K562 (cell line): ENCODE data around the gene VARS1. TPM values are rescaled to one million over a fixed set of nuclear protein-coding genes. Genes with fewer than 3 reads are reported as not detected.

ENCODE experiments used
- ARNT ChIP-seq, 2 experiments: fragments of 450-650 bp; IDR thresholded peaks; 2 replicates each; pipeline ENCODE4 v1.6.1; 2016; ENCODE audit warnings: mild to moderate bottlenecking in 1 of 2
- ATF6 ChIP-seq: sonication (generic); formaldehyde crosslinking; IDR thresholded peaks from 2 replicates; pipeline ENCODE4 v1.4.0; 2020; ENCODE audit warnings: mild to moderate bottlenecking, missing genetic modification reagents
- BCOR ChIP-seq: fragments of 450-650 bp; IDR thresholded peaks from 2 replicates; pipeline ENCODE4 v1.6.1; 2016
- DMBX1 ChIP-seq: fragments of 250-450 bp; sonication (Bioruptor Pico); IDR thresholded peaks from 2 replicates; pipeline ENCODE4 v1.8.0; 2022; ENCODE audit warnings: inconsistent platforms, mild to moderate bottlenecking, moderate library complexity, borderline replicate concordance
- ETS1 ChIP-seq: conservative IDR thresholded peaks from 2 replicates; pipeline ENCODE4 v1.6.1; 2011; ENCODE audit warnings: low read depth, mild to moderate bottlenecking, low read length; ENCODE audit not compliant: control insufficient read depth
- EWSR1 ChIP-seq: fragments of 450-650 bp; IDR thresholded peaks from 2 replicates; pipeline ENCODE4 v1.6.1; 2018; ENCODE audit warnings: borderline replicate concordance, mild to moderate bottlenecking, low read depth, moderate library complexity; ENCODE audit not compliant: partially characterized antibody
- HES1 ChIP-seq: fragments of 450-650 bp; IDR thresholded peaks from 2 replicates; pipeline ENCODE4 v1.6.1; 2016; ENCODE audit warnings: low read depth, mild to moderate bottlenecking, moderate library complexity
- MBD2 ChIP-seq: sonication (generic); IDR thresholded peaks from 2 replicates; pipeline ENCODE4 v1.6.1; 2016; ENCODE audit warnings: low read depth, borderline replicate concordance
- NR2C1 ChIP-seq, 2 experiments: fragments of 450-650 bp; IDR thresholded peaks; 2 replicates each; pipeline ENCODE4 v1.6.1; 2017; ENCODE audit warnings: mild to moderate bottlenecking in 2 of 2, antibody characterized with exemption in 1 of 2, inconsistent platforms in 1 of 2, missing compliant biosample characterization in 1 of 2, missing genetic modification characterization in 1 of 2
- RBBP5 ChIP-seq: fragments of 200-600 bp; sonication (generic); IDR thresholded peaks from 2 replicates; pipeline ENCODE4 v1.6.1; 2012; ENCODE audit warnings: borderline replicate concordance, mild to moderate bottlenecking, low read length, control low read depth, inconsistent platforms; ENCODE audit not compliant: insufficient read depth, poor library complexity, severe bottlenecking
- STAG1 ChIP-seq: sonication (generic); formaldehyde crosslinking; IDR thresholded peaks from 2 replicates; pipeline ENCODE4 v1.5.0; 2020; ENCODE audit warnings: missing genetic modification reagents, borderline replicate concordance
- TEAD4 ChIP-seq, 2 experiments: sonication (generic) in 1 of 2; formaldehyde crosslinking in 1 of 2; IDR thresholded peaks; 2 replicates each; pipeline versions ENCODE4 v1.6.1 to v1.8.0; 2012 to 2022; ENCODE audit warnings: borderline replicate concordance in 1 of 2, inconsistent platforms in 1 of 2, low read length in 1 of 2, mild to moderate bottlenecking in 1 of 2, missing genetic modification reagents in 1 of 2
- ZSCAN29 ChIP-seq: fragments of 450-650 bp; IDR thresholded peaks from 2 replicates; pipeline ENCODE4 v1.6.1; 2017
- polyA plus RNA-seq, 8 experiments: library from polyadenylated mRNA; depleted of rRNA in 4 of 8; stranded (reverse) in 5 of 8; unstranded in 3 of 8; fragments of >200 nt; fragmentation: Nextera tagmentation in 2 of 8; fragmentation: Illumina TruSeq in 1 of 8; extraction: Ambion mirVana in 2 of 8; extraction: Trizol in 1 of 8; gene quantifications; 2 replicates each; pipeline versions ENCODE4 v1.2.1 to v1.2.3, GENCODE V29; 2011 to 2014; ENCODE audit warnings: inconsistent platforms in 1 of 8, missing spikeins in 1 of 8
- total RNA-seq, 7 experiments: library from RNA; depleted of rRNA in 6 of 7; stranded (reverse); fragments of >200 nt in 6 of 7; fragmentation: Illumina TruSeq in 2 of 7; extraction: Trizol in 2 of 7; gene quantifications; 2 replicates each; pipeline versions ENCODE4 v1.2.1 to v1.2.3, GENCODE V29; 2011 to 2021; ENCODE audit warnings: low replicate concordance in 1 of 7
- TF ChIP-seq, protein P1 (sequence below), 2 experiments: fragments of 450-650 bp in 1 of 2; IDR thresholded peaks; 2 replicates each; pipeline ENCODE4 v1.6.1; 2011 to 2017; ENCODE audit warnings: low read depth in 2 of 2, antibody characterized with exemption in 1 of 2, borderline replicate concordance in 1 of 2, low read length in 1 of 2, mild to moderate bottlenecking in 1 of 2, mixed read lengths in 1 of 2; ENCODE audit not compliant: control insufficient read depth in 1 of 2

Gene VARS1
- total and polyA plus RNA-seq, 9 of the 15 experiments (the other 6 are each of a cell fraction or from before 2014, with no cell fraction given), result 2.9 to 488 (median 130) TPM

GRCh38 chr6:31826793-31827285, 31.3 kb upstream of the VARS1 start (continued):
- TF ChIP-seq TEAD4 (IDR thresholded peaks at IDR 0.05; ENCODE audit: low read length), result no peak; the same call in 1 of the 2 replicates
- TF ChIP-seq TEAD4 (CRISPR knock-in tag; IDR thresholded peaks at IDR 0.05; ENCODE audit: borderline replicate concordance), result no peak
- TF ChIP-seq EWSR1, result no peak
- peak; percentile 16; the same call in 1 of the 2 replicates for TF ChIP-seq ZSCAN29
- TF ChIP-seq, protein P1, sequence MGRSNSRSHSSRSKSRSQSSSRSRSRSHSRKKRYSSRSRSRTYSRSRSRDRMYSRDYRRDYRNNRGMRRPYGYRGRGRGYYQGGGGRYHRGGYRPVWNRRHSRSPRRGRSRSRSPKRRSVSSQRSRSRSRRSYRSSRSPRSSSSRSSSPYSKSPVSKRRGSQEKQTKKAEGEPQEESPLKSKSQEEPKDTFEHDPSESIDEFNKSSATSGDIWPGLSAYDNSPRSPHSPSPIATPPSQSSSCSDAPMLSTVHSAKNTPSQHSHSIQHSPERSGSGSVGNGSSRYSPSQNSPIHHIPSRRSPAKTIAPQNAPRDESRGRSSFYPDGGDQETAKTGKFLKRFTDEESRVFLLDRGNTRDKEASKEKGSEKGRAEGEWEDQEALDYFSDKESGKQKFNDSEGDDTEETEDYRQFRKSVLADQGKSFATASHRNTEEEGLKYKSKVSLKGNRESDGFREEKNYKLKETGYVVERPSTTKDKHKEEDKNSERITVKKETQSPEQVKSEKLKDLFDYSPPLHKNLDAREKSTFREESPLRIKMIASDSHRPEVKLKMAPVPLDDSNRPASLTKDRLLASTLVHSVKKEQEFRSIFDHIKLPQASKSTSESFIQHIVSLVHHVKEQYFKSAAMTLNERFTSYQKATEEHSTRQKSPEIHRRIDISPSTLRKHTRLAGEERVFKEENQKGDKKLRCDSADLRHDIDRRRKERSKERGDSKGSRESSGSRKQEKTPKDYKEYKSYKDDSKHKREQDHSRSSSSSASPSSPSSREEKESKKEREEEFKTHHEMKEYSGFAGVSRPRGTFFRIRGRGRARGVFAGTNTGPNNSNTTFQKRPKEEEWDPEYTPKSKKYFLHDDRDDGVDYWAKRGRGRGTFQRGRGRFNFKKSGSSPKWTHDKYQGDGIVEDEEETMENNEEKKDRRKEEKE (IDR thresholded peaks at IDR 0.05; ENCODE audit: borderline replicate concordance in 1 of 2, control insufficient read depth in 1 of 2, low read depth in 2 of 2, low read length in 1 of 2), result no peak
- peak; percentile 41; the same call in 1 of the 2 replicates for TF ChIP-seq ATF6
- TF ChIP-seq HES1, result no peak
- TF ChIP-seq MBD2, result no peak
- TF ChIP-seq ARNT (IDR thresholded peaks at IDR 0.05), result no peak
- TF ChIP-seq STAG1 (CRISPR knock-in tag), result no peak
- TF ChIP-seq DMBX1 (CRISPR knock-in tag), result peak; percentile 33
- TF ChIP-seq ETS1, result peak; percentile 79; the same call in 1 of the 2 replicates
- TF ChIP-seq RBBP5, result no peak
- TF ChIP-seq BCOR, result no peak
- TF ChIP-seq NR2C1 (IDR thresholded peaks at IDR 0.05), result no peak
- TF ChIP-seq NR2C1 (tag; IDR thresholded peaks at IDR 0.05), result peak; percentile 53; the same call in 1 of the 2 replicates
